SK-N-SH (cell line): ENCODE measurements around the gene BICC1. TPM values are rescaled to one million over a fixed set of nuclear protein-coding genes. Genes with fewer than 3 reads are reported as not detected.
A peak's percentile ranks its signal among the peaks of the same experiment; 100 is the strongest.

Experiments used
- CTCF ChIA-PET: fragments of 300-600, 350-600 bp; formaldehyde crosslinking; extraction: SDS; loops from one replicate; lab custom pipeline; 2021; lab: Yijun Ruan, JAX
- POLR2A ChIA-PET: fragments of 350-600 bp; sonication (Branson Sonifier 250); formaldehyde crosslinking; extraction: SDS; loops from one replicate; lab custom pipeline; 2020; ENCODE audit warnings: antibody characterized with exemption, inconsistent platforms; lab: Yijun Ruan, JAX
- DNase-seq: peaks from one replicate; pipeline ENCODE4 v3.0.0; 2012
- H2AFZ ChIP-seq: fragments of 200-600 bp; sonication (generic); 2 replicates; pipeline ENCODE4 v1.8.1; 2016; ENCODE audit warnings: antibody characterized with exemption, mild to moderate bottlenecking, low read depth
- H3F3A ChIP-seq: fragments of 200-600 bp; sonication (generic); replicated peaks from 2 replicates; pipeline ENCODE3; 2016; ENCODE audit warnings: antibody characterized with exemption, mild to moderate bottlenecking; ENCODE audit not compliant: insufficient read depth
- H3K27ac ChIP-seq, 2 experiments: fragments of 200-500 bp in 1 of 2; fragments of 200-600 bp in 1 of 2; sonication (Bioruptor generic) in 1 of 2; sonication (generic), shearing (Covaris generic) in 1 of 2; 2 replicates each; pipeline versions ENCODE4 v1.5.1 to v1.6.1; 2014 to 2016; ENCODE audit warnings: low read depth in 2 of 2, inconsistent platforms in 1 of 2, low read length in 1 of 2, mild to moderate bottlenecking in 1 of 2, mixed read lengths in 1 of 2
- H3K27me3 ChIP-seq: fragments of 200-600 bp; sonication (generic), shearing (Covaris generic); 2 replicates; pipeline ENCODE4 v1.6.1; 2016; ENCODE audit warnings: mixed run types; ENCODE audit not compliant: insufficient read depth
- H3K36me3 ChIP-seq, 2 experiments: fragments of 200-500 bp in 1 of 2; fragments of 200-600 bp in 1 of 2; sonication (Bioruptor generic) in 1 of 2; sonication (generic) in 1 of 2; replicated peaks in 1 of 2; 2 replicates each; pipeline versions ENCODE3 to v1.5.1; 2014 to 2016; ENCODE audit warnings: low read length in 1 of 2, mild to moderate bottlenecking in 1 of 2; ENCODE audit not compliant: insufficient read depth in 2 of 2, control insufficient read depth in 1 of 2
- H3K4me1 ChIP-seq, 2 experiments: fragments of 200-500 bp in 1 of 2; fragments of 200-600 bp in 1 of 2; sonication (Bioruptor generic) in 1 of 2; sonication (generic), shearing (Covaris generic) in 1 of 2; 2 replicates each; pipeline versions ENCODE4 v1.5.1 to v1.6.1; 2014 to 2016; ENCODE audit warnings: low read depth in 1 of 2, low read length in 1 of 2, mixed run types in 1 of 2; ENCODE audit not compliant: insufficient read depth in 2 of 2, control insufficient read depth in 1 of 2
- H3K4me2 ChIP-seq: fragments of 200-600 bp; sonication (generic), shearing (Covaris generic); 2 replicates; pipeline ENCODE4 v1.6.1; 2017; ENCODE audit warnings: mixed run types
- H3K4me3 ChIP-seq, 2 experiments: fragments of 200-500 bp in 1 of 2; fragments of 200-600 bp in 1 of 2; sonication (Bioruptor generic) in 1 of 2; sonication (generic), shearing (Covaris generic) in 1 of 2; 2 replicates each; pipeline versions ENCODE4 v1.5.1 to v1.8.1; 2014 to 2016; ENCODE audit warnings: low read depth in 2 of 2, inconsistent platforms in 1 of 2, low read length in 1 of 2, mild to moderate bottlenecking in 1 of 2, mixed read lengths in 1 of 2, moderate library complexity in 1 of 2
- H3K79me2 ChIP-seq: fragments of 200-600 bp; sonication (generic); 2 replicates; pipeline ENCODE4 v1.8.1; 2017; ENCODE audit warnings: mild to moderate bottlenecking; ENCODE audit not compliant: insufficient read depth
- H3K9ac ChIP-seq: fragments of 200-600 bp; sonication (generic); 2 replicates; pipeline ENCODE4 v1.6.1; 2017; ENCODE audit warnings: mixed run types
- H3K9me2 ChIP-seq: fragments of 200-600 bp; sonication (generic); 2 replicates; pipeline ENCODE4 v1.6.1; 2017; ENCODE audit warnings: mixed run types
- H3K9me3 ChIP-seq: fragments of 200-600 bp; sonication (generic); 2 replicates; pipeline ENCODE4 v1.6.1; 2017; ENCODE audit warnings: mixed run types, mild to moderate bottlenecking, moderate library complexity
- H4K20me1 ChIP-seq: fragments of 200-600 bp; sonication (generic); 2 replicates; pipeline ENCODE4 v1.6.1; 2017; ENCODE audit warnings: mild to moderate bottlenecking, mixed run types; ENCODE audit not compliant: insufficient read depth
- EP300 ChIP-seq, 2 experiments: IDR thresholded peaks; 2 replicates each; pipeline versions ENCODE4 v1.4.0 to v1.6.1; 2012; ENCODE audit warnings: borderline replicate concordance in 1 of 2, low read depth in 1 of 2, low read length in 1 of 2
- EZH2phosphoT487 ChIP-seq: fragments of 200-600 bp; sonication (generic); IDR thresholded peaks from 2 replicates; pipeline ENCODE4 v1.6.1; 2017; ENCODE audit warnings: low read depth, mixed run types, mild to moderate bottlenecking, antibody characterized with exemption, moderate library complexity, borderline replicate concordance
- GABPA ChIP-seq: IDR thresholded peaks from 2 replicates; pipeline ENCODE4 v1.4.0; 2012; ENCODE audit warnings: low read depth, mild to moderate bottlenecking
- JUND ChIP-seq: IDR thresholded peaks from 2 replicates; pipeline ENCODE4 v1.4.0; 2012
- NFIC ChIP-seq: IDR thresholded peaks from 2 replicates; pipeline ENCODE4 v1.4.0; 2012; ENCODE audit warnings: borderline replicate concordance
- NRF1 ChIP-seq: IDR thresholded peaks from 2 replicates; pipeline ENCODE4 v1.6.1; 2012; ENCODE audit warnings: low read depth, mild to moderate bottlenecking, low read length
- RAD21 ChIP-seq: IDR thresholded peaks from 2 replicates; pipeline ENCODE4 v1.6.1; 2012; ENCODE audit warnings: mild to moderate bottlenecking, low read length
- RCOR1 ChIP-seq: fragments of 150-350 bp; IDR thresholded peaks from 2 replicates; pipeline ENCODE4 v1.6.1; 2017; ENCODE audit warnings: antibody characterized with exemption, low read length
- RFX5 ChIP-seq: IDR thresholded peaks from 2 replicates; pipeline ENCODE4 v1.6.1; 2012; ENCODE audit warnings: mild to moderate bottlenecking, improper control_type of control experiment, low read length
- RXRA ChIP-seq: IDR thresholded peaks from 2 replicates; pipeline ENCODE4 v1.4.0; 2012; ENCODE audit warnings: low read depth, mild to moderate bottlenecking, borderline replicate concordance
- SMC3 ChIP-seq: IDR thresholded peaks from 2 replicates; pipeline ENCODE4 v1.6.1; 2012; ENCODE audit warnings: low read depth, low read length, improper control_type of control experiment
- TEAD4 ChIP-seq: IDR thresholded peaks from 2 replicates; pipeline ENCODE4 v1.4.0; 2012; ENCODE audit warnings: mild to moderate bottlenecking, borderline replicate concordance; ENCODE audit not compliant: insufficient read depth
- USF1 ChIP-seq: IDR thresholded peaks from 2 replicates; pipeline ENCODE4 v1.4.0; 2012; ENCODE audit warnings: low read depth, borderline replicate concordance
- YY1 ChIP-seq: IDR thresholded peaks from 2 replicates; pipeline ENCODE4 v1.4.0; 2012; ENCODE audit warnings: low read depth, mild to moderate bottlenecking
- whole genome bisulfite sequencing: methylation state at CpG from one replicate; pipeline ENCODE4 v1.1.6; 2017; ENCODE audit warnings: low lambda C conversion rate; 5-methylcytosine and 5-hydroxymethylcytosine counted together
- polyA plus RNA-seq, 3 experiments: library from polyadenylated mRNA; depleted of rRNA; stranded (reverse); fragments of >200 nt; gene quantifications; 2 replicates each; pipeline ENCODE4 v1.2.3, GENCODE V29; 2012
- TF ChIP-seq, protein P1 (sequence below): fragments of 150-350 bp; IDR thresholded peaks from 2 replicates; pipeline ENCODE4 v1.6.1; 2016; ENCODE audit warnings: mild to moderate bottlenecking, low read depth, low read length
- TF ChIP-seq, protein P2 (sequence below): fragments of 200-600 bp; sonication (generic); IDR thresholded peaks from 2 replicates; pipeline ENCODE4 v1.6.1; 2017; ENCODE audit warnings: antibody characterized with exemption, mild to moderate bottlenecking, moderate library complexity
- TF ChIP-seq, protein P3 (sequence below): IDR thresholded peaks from 2 replicates; pipeline ENCODE4; 2012
- TF ChIP-seq, protein P4 (sequence below): IDR thresholded peaks from 2 replicates; pipeline ENCODE4 v1.6.1; 2012; ENCODE audit warnings: mild to moderate bottlenecking, low read depth, low read length, moderate library complexity

Gene BICC1
- polyA plus RNA-seq, 1 of the 3 experiments (the other 2 are of a cell fraction) = 1.5 TPM

DNA sequence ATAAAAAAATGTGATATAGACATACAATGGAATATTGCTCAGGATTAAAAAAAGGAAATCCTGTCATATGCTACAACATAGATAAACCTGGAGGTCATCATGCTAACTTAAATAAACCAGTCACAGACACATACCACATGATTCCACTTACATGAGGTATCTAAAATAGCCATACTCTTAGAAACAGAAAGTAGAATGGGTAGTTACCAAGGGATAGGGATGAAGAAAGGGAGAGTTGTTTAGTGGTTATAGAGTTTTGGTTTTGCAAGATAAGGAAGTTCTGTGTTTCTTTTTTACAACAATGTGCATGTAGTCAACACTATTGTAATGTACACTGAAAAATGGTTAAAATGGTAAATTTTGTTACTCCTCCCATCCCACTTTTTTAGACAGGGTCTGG lies 30.5 kb downstream of the BICC1 start:
- Histone ChIP-seq H3K79me2 (no peaks in the 10 kb centered on the region), H3K36me3 (no peaks in the 10 kb centered on the region), H3K9me3 (0 out of 2 replicates have a peak, but pooled peaks cover under 1% of the 10 kb centered on the region), H3K4me2 (no peak overlapping the region), H3K27me3 (no peaks in the 10 kb centered on the region), H3K27ac (no peak overlapping the region), H3F3A (peaks cover 4% of the 10 kb centered on the region), H4K20me1 (no peaks in the 10 kb centered on the region), H3K9me2 (no peaks in the 10 kb centered on the region), H2AFZ (no peak overlapping the region), H3K4me3 (no peak overlapping the region), H3K4me1 (peaks cover 0 to 11% of the 10 kb centered on the region in 2 experiments; a peak in 2 of 4 replicates), H3K9ac (no peak overlapping the region)
- ChIA-PET POLR2A (no interaction called here), CTCF (no interaction called here)
- no peak for TF ChIP-seq RCOR1
- TF ChIP-seq RFX5 = no peak
- no peak for TF ChIP-seq RAD21
- no peak for TF ChIP-seq EZH2phosphoT487
- TF ChIP-seq, protein P1, sequence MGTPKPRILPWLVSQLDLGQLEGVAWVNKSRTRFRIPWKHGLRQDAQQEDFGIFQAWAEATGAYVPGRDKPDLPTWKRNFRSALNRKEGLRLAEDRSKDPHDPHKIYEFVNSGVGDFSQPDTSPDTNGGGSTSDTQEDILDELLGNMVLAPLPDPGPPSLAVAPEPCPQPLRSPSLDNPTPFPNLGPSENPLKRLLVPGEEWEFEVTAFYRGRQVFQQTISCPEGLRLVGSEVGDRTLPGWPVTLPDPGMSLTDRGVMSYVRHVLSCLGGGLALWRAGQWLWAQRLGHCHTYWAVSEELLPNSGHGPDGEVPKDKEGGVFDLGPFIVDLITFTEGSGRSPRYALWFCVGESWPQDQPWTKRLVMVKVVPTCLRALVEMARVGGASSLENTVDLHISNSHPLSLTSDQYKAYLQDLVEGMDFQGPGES = no peak
- TF ChIP-seq USF1 = no peak
- TF ChIP-seq, protein P2, sequence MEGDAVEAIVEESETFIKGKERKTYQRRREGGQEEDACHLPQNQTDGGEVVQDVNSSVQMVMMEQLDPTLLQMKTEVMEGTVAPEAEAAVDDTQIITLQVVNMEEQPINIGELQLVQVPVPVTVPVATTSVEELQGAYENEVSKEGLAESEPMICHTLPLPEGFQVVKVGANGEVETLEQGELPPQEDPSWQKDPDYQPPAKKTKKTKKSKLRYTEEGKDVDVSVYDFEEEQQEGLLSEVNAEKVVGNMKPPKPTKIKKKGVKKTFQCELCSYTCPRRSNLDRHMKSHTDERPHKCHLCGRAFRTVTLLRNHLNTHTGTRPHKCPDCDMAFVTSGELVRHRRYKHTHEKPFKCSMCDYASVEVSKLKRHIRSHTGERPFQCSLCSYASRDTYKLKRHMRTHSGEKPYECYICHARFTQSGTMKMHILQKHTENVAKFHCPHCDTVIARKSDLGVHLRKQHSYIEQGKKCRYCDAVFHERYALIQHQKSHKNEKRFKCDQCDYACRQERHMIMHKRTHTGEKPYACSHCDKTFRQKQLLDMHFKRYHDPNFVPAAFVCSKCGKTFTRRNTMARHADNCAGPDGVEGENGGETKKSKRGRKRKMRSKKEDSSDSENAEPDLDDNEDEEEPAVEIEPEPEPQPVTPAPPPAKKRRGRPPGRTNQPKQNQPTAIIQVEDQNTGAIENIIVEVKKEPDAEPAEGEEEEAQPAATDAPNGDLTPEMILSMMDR = no peak
- DNase-seq = no peak

DNA sequence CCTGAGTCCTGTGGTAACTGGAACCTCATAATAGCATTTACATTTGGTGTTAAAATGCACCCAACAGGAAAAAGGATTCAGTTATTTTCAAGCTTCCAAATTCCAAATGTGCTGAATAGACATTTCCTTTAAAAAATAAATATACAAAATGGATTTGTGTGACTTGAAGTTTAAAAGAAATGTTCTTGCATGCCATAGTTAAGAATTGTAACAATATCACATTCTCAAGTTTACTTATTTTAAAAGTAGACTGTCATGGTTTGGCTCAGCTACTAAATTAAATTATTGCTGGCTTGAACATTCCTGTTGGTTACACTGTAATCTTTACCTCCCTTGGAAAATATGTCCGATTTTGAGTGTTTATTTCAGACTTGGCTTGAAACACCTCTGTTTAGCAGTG lies 31.5 kb downstream of the BICC1 start:
- Histone ChIP-seq H3F3A (peaks cover 4% of the 10 kb centered on the region), H3K9me3 (no peaks in the 10 kb centered on the region), H3K36me3 (no peaks in the 10 kb centered on the region), H3K4me2 (no peak overlapping the region), H3K27ac (peak overlapping the region in 1 of 2 experiments; percentile 39; a peak in 2 of 4 replicates), H4K20me1 (no peaks in the 10 kb centered on the region), H3K9ac (no peak overlapping the region), H3K9me2 (no peaks in the 10 kb centered on the region), H3K27me3 (no peaks in the 10 kb centered on the region), H3K4me3 (no peak overlapping the region), H2AFZ (no peak overlapping the region), H3K4me1 (peaks cover 0 to 11% of the 10 kb centered on the region in 2 experiments; a peak in 2 of 4 replicates), H3K79me2 (no peaks in the 10 kb centered on the region)
- ChIA-PET POLR2A (no interaction called here), CTCF (interaction anchor here (0.9 to 1.8 kb wide), 2 partner anchors 97 to 130 kb away, joined by 3 to 4 read pairs; no protein-coding TSS in a partner anchor)
- 35% methylated on average over 1 of the region's 1 CpG for WGBS
- no peak for DNase-seq
- no peak for TF ChIP-seq TEAD4
- no peak for TF ChIP-seq NFIC
- no peak for TF ChIP-seq YY1
- no peak for TF ChIP-seq EP300 (IDR thresholded peaks at IDR 0.05; ENCODE audit: borderline replicate concordance in 1 of 2, low read depth in 1 of 2, low read length in 1 of 2)
- TF ChIP-seq, protein P3, sequence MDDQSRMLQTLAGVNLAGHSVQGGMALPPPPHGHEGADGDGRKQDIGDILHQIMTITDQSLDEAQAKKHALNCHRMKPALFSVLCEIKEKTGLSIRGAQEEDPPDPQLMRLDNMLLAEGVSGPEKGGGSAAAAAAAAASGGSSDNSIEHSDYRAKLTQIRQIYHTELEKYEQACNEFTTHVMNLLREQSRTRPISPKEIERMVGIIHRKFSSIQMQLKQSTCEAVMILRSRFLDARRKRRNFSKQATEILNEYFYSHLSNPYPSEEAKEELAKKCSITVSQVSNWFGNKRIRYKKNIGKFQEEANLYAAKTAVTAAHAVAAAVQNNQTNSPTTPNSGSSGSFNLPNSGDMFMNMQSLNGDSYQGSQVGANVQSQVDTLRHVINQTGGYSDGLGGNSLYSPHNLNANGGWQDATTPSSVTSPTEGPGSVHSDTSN = no peak
- no peak for TF ChIP-seq RXRA
- no peak for TF ChIP-seq NRF1
- TF ChIP-seq SMC3 = no peak
- no peak for TF ChIP-seq JUND
- no peak for TF ChIP-seq EZH2phosphoT487
- no peak for TF ChIP-seq RCOR1
- no peak for TF ChIP-seq GABPA
- TF ChIP-seq, protein P4, sequence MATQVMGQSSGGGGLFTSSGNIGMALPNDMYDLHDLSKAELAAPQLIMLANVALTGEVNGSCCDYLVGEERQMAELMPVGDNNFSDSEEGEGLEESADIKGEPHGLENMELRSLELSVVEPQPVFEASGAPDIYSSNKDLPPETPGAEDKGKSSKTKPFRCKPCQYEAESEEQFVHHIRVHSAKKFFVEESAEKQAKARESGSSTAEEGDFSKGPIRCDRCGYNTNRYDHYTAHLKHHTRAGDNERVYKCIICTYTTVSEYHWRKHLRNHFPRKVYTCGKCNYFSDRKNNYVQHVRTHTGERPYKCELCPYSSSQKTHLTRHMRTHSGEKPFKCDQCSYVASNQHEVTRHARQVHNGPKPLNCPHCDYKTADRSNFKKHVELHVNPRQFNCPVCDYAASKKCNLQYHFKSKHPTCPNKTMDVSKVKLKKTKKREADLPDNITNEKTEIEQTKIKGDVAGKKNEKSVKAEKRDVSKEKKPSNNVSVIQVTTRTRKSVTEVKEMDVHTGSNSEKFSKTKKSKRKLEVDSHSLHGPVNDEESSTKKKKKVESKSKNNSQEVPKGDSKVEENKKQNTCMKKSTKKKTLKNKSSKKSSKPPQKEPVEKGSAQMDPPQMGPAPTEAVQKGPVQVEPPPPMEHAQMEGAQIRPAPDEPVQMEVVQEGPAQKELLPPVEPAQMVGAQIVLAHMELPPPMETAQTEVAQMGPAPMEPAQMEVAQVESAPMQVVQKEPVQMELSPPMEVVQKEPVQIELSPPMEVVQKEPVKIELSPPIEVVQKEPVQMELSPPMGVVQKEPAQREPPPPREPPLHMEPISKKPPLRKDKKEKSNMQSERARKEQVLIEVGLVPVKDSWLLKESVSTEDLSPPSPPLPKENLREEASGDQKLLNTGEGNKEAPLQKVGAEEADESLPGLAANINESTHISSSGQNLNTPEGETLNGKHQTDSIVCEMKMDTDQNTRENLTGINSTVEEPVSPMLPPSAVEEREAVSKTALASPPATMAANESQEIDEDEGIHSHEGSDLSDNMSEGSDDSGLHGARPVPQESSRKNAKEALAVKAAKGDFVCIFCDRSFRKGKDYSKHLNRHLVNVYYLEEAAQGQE = no peak
